GM19328 (cell line): ENCODE measurements around the gene HIBADH.
"Not testable (repeated sequence)": the region's sequence is repeated elsewhere in the genome, so short reads cannot be mapped to it uniquely, and the experiment has no call there.

Experiments
- ATAC-seq: cut with Tn5 transposase; IDR thresholded peaks from one replicate; pipeline ENCODE4 v1.9.1; 2021; ENCODE audit warnings: mild to moderate bottlenecking, moderate library complexity; ENCODE audit not compliant: unreplicated experiment

Gene HIBADH

GRCh38 chr7:27639048-27639447 is 23.6 kb downstream of the HIBADH start:
- not testable (repeated sequence) for ATAC-seq

- ATAC-seq = no peak
Measured at GRCh38 chr7:27636326-27637006, 26.2 kb downstream of the HIBADH start.

GRCh38 chr7:27635728-27636127 is 27.0 kb downstream of the HIBADH start:
- ATAC-seq = no peak

DNA sequence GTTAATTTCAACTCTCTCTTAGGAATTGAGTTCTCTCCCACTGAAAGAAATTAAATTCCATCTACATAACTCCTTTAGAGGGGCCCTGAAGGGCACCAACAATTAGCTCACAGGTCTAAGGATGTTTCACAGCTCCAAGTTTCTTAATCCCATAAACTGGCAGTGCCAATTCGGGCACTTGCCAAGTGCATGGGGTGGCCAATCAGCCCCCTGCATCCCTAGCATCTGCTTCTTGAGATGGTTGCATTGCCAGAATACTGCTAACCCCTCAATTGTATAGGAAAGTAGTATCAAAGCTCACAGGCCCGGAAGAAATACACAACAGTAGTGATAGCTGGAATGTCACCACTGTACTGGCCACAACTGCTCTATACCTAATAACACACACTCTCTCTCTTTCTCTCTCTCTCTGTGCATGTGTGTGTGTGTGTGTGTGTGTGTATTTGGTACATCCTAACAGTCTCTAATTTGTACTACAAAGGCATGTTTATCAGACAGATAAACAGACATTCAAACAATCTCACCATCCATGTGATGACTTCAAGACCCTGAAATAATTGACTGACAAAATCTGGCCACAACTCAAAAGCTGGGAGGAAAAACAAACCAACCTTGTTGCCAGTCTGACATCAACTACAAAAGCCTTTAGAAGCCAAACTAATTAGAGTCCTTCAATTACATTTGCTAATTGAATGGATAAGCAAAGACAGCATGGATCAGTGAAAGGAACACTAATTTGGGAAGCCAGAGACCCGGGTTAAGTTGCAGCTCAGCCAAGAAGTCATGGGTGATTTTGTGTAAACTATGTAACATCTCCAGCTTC is 27.8 kb downstream of the HIBADH start:
- ATAC-seq = no peak

DNA sequence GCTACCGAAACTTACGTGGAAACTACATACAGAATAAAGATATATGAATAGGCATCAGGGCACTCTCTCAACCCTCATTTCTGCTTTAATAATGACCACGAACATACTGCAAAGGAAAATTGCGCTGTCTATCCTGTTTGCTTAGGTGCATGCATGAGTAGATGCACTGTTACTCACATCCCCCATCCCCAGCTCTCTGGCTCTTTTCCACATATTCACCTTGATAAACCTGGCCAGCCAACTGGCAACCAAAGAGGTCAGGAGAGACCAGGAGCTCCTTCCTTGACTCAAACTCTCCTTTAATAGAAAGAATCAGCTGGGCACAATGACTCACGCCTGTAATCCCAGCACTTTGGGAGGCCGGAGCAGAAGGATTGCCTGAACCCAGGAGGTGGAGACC is 29.6 kb downstream of the HIBADH start:
- no peak for ATAC-seq

GRCh38 chr7:27631391-27631790 is 31.3 kb downstream of the HIBADH start:
- no peak for ATAC-seq

- ATAC-seq = no peak
Measured at GRCh38 chr7:27627146-27627545, 35.5 kb downstream of the HIBADH start.

- no peak for ATAC-seq
Measured at GRCh38 chr7:27619492-27619891, 43.2 kb downstream of the HIBADH start.

- ATAC-seq = no peak
Measured at GRCh38 chr7:27617651-27618381, 44.9 kb downstream of the HIBADH start.

GRCh38 chr7:27616914-27617548 is 45.7 kb downstream of the HIBADH start:
- ATAC-seq = no peak

- no peak for ATAC-seq
Measured at GRCh38 chr7:27616186-27616491, 46.5 kb downstream of the HIBADH start.

GRCh38 chr7:27615420-27616185 is 47.1 kb downstream of the HIBADH start:
- ATAC-seq = no peak

DNA sequence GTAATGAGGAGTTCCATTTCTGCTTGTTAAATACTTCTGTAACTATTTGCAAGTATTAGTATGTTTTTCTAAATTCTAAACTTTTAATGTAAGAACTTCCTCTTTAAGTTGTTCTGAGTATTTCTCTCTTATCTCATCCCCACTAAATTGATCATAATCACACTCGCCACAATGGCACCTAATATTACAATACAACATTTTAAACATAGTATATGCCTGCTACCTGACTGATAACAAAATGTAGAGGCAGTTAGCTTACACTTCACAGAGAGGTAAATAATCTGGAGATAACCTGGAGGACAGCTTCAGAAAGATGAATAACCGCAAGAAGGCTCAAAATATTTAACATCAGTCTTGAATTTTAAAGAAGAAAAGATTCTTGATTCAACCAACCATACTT is 48.6 kb downstream of the HIBADH start:
- no peak for ATAC-seq

DNA sequence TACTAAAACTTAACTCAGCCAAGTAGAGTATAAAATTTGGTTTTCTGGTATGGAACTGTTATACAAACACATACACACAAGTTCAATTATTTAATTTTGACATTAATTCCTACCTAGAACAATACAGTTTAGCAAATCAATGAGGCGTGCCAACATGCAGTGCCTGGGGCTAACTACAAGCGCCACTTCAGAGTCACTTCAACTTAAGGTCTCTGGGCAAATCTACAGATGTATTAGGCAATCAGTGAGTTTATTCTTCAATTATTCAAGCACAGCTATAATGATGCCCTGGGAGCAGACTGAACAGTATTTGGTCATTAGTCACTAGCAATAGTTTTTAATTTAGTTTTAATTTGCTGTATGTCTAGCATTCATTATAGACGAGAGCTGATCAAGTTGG is 51.6 kb downstream of the HIBADH start:
- no peak for ATAC-seq

DNA sequence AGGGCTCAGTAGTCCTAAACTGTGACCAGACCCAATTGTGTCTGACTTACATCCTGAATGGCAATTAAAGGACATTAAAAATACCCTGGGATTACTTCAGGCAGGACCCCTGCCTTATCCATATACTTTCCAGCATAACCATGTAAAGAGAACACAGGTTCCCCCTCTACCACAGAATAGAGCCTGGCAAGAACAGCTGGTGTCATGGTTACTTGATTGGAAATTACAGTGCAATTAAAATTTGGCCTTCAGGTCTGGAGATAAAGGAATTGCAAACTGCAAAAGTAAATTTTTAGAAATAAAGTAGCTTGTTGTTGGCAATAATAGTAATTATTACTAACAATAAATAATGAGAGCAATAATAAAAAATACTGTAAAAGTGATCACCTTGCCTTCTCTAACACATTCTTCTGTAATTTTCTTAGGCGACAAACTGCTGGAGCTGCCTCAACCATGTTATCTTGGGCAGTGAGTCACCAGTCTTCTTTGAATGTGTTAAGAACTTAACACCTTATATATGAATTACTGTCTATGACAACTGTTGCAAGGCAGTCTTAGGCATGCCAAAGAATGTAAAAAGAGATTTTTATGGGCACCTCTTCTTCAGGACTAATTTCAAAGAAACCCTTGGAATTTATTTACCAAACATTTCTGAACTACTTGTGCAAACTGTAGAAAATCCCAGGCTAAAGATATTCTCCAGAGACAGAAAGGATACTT is 53.7 kb downstream of the HIBADH start:
- no peak for ATAC-seq

DNA sequence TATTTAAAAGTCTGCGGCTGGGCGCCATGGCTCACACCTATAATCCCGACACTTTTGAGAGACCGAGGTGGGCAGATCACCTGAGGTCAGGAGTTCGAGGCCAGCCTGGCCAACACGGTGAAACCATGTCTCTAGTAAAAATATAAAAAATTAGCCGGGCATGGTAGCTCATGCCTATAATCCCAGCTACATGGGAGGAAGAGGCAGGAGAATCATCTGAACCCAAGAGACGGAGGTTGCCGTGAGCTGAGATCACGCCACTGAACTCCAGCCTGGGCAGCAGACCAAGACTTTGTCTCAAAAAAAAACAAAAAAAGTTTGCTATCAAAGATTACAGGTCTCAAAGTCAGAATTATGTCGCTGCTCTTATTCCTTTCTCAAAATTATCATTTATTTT is 55.5 kb downstream of the HIBADH start:
- no peak for ATAC-seq

GRCh38 chr7:27606270-27607209 is 56.1 kb downstream of the HIBADH start:
- no peak for ATAC-seq

DNA sequence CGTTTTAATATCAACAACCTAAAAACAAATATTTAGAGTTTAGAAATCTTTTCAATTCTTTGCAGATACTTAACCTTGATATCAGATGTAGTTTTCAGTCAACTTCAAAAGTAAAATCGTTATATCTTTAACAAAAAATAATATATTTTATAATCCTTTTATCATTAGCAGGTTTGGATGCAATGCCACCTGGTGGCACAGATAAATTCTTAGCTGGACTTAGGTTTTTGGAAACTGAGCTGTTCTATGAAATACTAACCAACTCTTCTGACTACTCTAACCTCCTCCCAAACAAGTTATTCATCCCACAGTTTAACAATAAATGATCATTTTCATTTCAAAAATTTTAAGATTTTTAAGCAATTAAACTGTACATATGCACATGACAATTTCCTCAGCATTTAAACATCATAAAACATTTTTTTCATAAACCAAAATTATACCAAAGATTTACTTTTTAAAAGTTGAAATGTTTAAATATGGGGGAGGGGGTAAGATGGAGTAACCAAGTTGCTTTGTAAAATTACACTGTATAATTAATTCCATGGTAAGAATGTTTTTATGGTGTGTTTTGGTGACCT is 56.9 kb downstream of the HIBADH start:
- ATAC-seq = no peak

DNA sequence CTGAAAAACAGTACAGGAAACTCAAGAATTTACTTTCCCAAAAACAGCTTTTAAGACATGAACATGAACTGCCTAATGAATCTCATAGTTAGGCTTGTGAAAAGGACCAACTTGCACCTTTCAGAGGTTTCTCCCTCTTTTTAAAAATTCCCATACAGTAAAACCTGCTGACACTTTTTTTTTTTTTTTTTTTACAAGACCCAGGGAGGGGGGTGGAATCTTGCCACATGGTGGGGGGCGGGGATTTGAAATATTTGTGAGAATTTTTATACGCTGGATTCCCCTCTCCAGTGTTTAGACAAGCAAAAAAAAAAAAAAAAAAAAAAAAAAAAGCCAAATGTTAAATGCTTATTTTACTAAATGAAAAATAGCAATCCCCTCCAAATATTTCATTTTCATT is 57.4 kb downstream of the HIBADH start:
- ATAC-seq = no peak
